GM20000 (cell line): ENCODE measurements around the gene VSIG1.

Experiments used
- DNase-seq: peaks from one replicate; pipeline ENCODE4 v3.0.0; 2012; ENCODE audit warnings: low spot score
- TF ChIP-seq, protein P1 (sequence below): IDR thresholded peaks from 2 replicates; pipeline ENCODE4 v1.5.1; 2012; ENCODE audit warnings: mild to moderate bottlenecking, control low read depth; ENCODE audit errors: extremely low read depth, missing control alignments

VSIG1 gene

GRCh38 chrX:108117988-108118387 lies 73.1 kb downstream of the VSIG1 start:
- TF ChIP-seq, protein P1, sequence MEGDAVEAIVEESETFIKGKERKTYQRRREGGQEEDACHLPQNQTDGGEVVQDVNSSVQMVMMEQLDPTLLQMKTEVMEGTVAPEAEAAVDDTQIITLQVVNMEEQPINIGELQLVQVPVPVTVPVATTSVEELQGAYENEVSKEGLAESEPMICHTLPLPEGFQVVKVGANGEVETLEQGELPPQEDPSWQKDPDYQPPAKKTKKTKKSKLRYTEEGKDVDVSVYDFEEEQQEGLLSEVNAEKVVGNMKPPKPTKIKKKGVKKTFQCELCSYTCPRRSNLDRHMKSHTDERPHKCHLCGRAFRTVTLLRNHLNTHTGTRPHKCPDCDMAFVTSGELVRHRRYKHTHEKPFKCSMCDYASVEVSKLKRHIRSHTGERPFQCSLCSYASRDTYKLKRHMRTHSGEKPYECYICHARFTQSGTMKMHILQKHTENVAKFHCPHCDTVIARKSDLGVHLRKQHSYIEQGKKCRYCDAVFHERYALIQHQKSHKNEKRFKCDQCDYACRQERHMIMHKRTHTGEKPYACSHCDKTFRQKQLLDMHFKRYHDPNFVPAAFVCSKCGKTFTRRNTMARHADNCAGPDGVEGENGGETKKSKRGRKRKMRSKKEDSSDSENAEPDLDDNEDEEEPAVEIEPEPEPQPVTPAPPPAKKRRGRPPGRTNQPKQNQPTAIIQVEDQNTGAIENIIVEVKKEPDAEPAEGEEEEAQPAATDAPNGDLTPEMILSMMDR = no peak

DNA sequence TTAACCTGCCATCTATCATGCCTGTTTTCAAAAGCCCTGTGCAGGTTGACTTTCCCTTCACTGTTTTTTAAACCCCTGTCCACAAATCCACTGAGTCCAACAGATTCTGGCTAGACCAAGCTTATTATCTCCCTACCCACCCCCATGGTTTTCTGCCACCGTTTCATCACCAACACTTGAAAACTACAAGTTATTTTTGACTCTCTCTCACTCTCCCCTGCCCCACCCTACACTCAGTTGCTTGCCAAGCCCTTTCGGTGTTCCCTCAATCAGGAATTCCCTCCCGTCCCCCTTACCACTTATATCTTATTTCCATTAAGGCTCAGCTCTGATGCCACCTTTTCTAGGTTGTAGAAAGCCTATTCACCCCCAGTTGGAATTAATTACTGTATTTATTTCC lies 76.4 kb downstream of the VSIG1 start:
- no peak for DNase-seq
- TF ChIP-seq, protein P1 = no peak

More at GRCh38 chrX:108117988-108118387, 73.1 kb downstream of the VSIG1 start:
- DNase-seq = no peak

GRCh38 chrX:108122748-108123147 lies 77.9 kb downstream of the VSIG1 start:
- TF ChIP-seq, protein P1 = no peak
- no peak for DNase-seq

DNA sequence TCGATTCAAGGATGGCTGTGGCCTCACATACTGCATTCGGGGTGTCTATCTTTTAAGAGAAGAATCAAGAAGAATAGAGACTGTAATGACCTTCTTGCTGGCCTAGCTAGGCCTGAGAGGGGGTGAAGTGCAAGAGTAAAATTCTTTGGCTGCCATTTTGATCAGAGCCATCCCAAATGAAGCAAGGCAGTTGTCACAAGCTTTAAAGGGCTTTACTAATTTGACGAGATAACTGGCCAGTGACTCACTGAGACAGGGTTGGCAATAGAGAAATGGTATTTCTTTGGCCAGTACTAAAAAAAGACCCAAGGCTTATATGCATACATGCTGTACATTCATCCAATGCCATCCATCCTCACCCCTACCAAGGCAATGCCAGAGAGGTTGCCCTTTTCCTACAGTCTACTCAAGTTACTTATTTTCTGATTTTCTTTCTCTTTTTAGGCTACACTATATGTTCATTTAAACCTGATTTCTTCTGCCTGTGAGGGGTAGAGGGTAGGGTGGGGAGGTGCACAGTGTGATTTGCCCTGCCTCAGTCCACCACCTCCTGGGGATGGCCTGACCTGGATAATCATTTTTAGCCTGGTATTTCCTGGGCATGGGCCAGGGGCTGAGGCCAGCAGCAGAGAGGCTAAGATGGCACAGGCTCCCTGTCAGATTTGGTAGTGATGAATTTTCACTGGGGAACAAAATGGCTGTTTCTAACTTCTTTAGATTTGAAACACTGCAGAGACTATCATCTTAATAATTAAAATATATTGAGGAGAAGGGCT lies 78.9 kb downstream of the VSIG1 start:
- DNase-seq = no peak
- TF ChIP-seq, protein P1 = no peak

DNA sequence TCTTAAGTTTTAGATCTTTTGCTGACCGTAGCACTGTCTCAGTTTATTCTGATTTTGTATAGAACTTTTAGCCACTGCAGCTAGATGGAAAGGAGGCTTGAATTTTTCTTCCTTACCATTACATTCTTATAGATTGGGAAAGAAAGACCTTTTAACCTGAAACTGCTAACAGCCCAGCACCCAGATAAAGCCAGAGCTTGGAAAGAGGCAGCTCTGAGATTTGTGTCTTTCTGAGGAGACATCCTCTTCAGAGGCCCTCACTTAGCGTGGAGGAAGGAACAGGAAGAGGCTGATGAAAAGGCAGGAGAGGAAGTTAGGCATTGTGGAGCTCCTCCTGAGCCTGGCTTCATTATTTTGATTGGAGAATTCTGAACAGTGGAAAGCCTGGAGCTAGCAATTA lies 81.8 kb downstream of the VSIG1 start:
- DNase-seq = no peak

DNA sequence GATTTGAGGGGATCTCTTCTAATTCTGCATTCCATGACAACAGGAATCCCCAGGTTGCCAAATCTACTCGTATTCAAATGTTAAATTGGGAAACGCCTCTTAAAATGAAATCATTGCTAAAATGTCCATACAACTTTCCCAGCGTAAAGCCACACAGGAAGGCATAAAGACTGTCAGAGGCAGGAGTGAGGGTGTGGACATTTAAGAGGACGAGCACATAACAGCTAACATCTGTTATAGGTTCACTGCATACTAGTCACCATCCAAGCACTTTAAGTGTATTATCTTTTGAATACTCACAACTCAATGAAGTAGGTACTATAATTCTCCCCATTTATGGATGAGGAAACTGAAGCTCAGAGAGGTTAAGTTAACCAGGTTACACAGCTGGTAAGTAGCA lies 82.3 kb downstream of the VSIG1 start:
- TF ChIP-seq, protein P1 = no peak
- no peak for DNase-seq

More for the DNA sequence above, 81.8 kb downstream of the VSIG1 start:
- TF ChIP-seq, protein P1 = no peak
